GM12864 (cell line): ENCODE measurements around the gene FER1L5.

Experiments
- DNase-seq: peaks from one replicate; pipeline ENCODE4 v3.0.0-alpha.2; 2011; ENCODE audit warnings: low read depth
- H3K4me3 ChIP-seq: 2 replicates; pipeline ENCODE4 v1.5.1; 2011; ENCODE audit warnings: mild to moderate bottlenecking, low read depth, low read length, control low read depth
- TF ChIP-seq, protein P1 (sequence below): IDR thresholded peaks from 2 replicates; pipeline ENCODE4 v1.5.1; 2011; ENCODE audit warnings: low read depth, mild to moderate bottlenecking, moderate library complexity, low read length, control low read depth, inconsistent platforms; ENCODE audit errors: missing control alignments

The FER1L5 gene

DNA sequence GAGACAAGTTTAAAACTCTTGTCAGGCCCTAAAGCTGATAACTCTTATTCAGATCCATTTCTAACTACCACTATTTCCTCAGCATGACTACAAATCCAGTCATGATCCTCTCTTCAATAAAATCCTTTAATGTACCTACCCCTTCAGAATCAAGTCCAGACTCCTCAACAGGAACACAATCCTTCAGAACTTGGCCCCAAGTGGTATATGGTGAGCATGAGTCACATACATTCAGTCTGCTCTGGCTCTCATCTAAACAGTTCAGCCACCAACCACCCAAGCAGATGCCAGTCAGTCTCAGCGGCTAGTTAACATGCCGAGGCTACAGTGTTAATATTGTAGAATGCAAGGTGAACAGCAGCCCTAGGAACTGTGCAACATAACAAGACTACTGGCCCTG, 87.6 kb downstream of the FER1L5 start:
- TF ChIP-seq, protein P1, sequence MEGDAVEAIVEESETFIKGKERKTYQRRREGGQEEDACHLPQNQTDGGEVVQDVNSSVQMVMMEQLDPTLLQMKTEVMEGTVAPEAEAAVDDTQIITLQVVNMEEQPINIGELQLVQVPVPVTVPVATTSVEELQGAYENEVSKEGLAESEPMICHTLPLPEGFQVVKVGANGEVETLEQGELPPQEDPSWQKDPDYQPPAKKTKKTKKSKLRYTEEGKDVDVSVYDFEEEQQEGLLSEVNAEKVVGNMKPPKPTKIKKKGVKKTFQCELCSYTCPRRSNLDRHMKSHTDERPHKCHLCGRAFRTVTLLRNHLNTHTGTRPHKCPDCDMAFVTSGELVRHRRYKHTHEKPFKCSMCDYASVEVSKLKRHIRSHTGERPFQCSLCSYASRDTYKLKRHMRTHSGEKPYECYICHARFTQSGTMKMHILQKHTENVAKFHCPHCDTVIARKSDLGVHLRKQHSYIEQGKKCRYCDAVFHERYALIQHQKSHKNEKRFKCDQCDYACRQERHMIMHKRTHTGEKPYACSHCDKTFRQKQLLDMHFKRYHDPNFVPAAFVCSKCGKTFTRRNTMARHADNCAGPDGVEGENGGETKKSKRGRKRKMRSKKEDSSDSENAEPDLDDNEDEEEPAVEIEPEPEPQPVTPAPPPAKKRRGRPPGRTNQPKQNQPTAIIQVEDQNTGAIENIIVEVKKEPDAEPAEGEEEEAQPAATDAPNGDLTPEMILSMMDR: no peak
- DNase-seq: no peak

DNA sequence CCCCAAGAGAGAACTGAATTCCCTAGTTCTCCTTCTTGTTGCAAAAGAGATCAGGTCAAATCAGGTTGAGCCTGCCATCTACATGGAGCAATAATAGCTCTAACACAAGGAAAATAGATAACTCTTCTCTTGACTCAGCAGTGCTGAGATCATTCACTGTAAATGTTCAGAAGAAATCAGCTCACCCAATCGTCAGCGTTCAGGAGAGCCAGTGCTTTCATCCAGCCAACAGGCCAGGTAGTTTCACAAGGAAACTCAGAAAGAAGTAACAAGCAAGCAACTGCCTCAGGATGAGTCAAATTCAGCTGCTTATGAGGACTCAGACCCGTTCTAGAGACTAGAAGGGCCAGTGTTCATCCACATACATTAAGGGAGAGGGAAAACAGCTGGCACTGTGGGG, 91.4 kb downstream of the FER1L5 start:
- DNase-seq: no peak
- H3K4me3 ChIP-seq: no peak overlapping the region
- TF ChIP-seq, protein P1: no peak

More for the DNA sequence above, 87.6 kb downstream of the FER1L5 start:
- no peak overlapping the region for H3K4me3 ChIP-seq

DNA sequence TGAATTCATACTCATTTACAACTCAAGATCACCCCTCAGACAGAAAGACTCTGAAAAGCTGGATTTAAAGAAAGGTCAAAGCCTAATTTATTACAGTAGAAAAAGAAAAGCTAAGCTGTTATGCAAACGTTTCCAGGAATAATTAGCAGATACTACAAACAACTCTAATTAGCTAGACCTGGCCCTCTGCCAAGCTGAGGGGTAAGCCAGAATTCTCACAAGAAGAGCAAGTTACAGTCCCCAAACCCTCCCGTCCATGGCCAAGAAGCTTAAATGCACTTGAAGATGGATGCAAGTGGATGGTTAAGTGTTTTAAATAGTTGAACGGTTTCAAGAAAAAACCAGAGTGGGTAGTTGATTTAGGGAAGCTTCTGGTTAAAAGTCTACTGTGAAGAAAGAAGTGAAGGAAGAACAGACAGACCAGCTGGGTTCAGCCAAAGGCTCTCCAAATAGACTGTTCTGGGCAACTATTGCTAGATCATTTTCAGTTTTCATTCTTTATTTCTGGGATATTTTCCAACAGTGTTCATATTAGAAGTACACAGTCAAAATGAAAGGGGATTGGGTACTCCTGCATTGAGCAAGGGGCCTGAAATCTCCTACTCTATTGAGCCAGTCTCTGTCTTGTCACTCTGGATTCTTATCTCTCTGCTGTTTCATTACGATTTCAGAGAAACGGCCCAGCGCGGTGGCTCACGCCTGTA, 92.5 kb downstream of the FER1L5 start:
- H3K4me3 ChIP-seq: no peak overlapping the region
- no peak for DNase-seq
- TF ChIP-seq, protein P1: no peak

DNA sequence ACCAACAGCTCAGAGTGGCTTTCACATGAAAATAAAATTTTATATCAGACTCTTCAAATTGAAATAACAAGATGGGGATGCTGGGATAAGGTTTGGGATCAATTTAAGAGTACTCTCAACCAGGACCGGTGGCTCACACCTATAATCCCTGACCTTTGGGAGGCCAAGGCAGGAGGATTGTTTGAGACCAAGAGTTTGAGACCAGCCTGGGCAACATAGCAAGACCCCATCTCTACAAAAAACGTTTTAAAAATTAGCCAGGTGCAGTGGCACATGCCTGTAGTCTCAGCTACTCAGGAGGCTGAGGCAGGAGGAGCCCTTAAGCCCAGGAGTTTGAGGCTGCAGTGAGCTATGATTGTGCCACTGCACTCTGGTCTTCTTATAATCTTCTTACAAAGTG, 94.7 kb downstream of the FER1L5 start:
- TF ChIP-seq, protein P1: no peak
- no peak for DNase-seq
- H3K4me3 ChIP-seq: no peak overlapping the region

DNA sequence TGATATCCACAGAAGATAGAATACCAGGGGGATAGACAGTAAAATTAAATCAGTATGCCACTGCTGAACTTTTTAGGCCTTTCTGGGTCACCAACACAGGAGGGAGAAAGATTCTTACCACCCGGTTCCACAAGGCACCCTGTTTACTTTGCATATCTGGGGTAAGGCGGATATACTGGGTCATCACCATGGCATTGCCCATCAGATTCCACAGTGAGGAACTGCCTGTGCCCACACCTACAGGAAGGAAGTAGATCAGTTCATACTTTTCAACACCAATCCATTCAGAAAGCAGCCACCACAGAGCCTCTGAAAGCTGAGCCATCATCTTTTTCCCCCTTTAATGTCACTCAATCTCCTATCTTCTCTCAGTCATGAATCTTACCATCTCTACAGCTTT, 95.3 kb downstream of the FER1L5 start:
- no peak overlapping the region for H3K4me3 ChIP-seq
- no peak for DNase-seq
- TF ChIP-seq, protein P1: no peak

DNA sequence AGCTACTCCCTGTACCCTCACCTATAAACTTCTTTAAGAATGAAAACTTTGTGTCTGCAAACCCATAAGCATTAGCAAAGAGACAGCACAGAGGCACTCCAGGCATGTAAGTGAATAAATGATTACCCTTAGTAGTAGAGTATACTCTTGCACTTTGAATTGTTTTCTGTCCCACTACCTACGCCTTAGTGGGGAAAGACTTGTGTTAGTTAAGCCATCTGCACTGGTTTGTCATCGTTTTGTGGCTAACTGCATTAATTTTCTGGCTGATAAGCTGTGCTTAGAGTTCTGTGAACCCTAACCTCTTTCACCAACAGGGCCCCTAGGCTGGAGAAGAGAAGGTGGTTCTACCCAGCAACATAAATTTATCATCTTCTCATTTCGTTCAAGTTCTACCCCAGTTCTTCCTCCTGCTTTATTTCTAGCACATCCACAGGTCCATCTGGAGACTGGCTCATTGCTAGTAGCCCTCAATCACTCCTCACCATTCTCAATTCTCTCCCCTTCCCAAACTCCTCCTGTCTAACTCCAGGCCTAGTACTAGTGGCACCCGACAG, 96.6 kb downstream of the FER1L5 start:
- TF ChIP-seq, protein P1: no peak
- no peak for DNase-seq

DNA sequence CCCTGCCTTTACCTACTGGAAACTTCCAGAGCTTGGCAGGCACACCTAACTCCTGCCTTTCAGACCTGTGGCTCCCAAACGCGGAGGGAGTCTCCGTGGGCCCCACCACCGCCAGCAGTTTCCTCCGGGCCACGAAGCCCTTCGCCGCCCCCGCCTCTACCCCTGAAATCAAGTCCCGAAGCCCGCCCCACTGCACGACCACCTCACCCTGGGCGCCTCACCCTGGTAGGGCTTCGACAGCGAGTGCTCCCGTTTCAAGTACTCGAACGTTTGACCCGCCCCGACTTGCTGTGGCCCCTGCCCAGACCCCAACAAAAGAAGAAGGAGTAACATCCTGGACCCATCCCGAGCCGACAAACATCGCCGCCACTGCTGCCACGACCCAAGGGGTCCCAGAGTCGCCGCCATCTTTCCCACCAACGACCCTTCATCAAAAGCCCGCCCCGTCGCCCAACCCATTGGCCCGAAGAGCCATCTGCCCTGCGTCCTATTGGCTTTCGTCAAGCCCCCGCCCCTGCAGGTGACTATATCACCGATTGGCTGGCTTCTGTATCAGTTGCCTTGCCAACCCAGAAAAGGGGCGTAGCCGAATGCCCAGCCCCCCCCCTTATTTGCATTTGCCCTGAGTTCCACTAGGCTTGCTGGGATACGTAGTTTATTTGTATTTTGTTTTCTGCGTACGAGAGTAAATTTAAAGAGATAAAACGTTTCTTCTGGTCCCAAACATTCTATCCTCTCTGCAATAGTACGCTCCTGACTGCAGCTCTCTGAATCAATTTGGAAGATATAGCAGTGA, 97.3 kb downstream of the FER1L5 start, which contains the start of gene LMAN2L:
LMAN2L (minus strand) TSS at position 432 of the 796 bp plus-strand sequence; CDS start at position 408, 24 bp downstream.
- DNase-seq: peak; percentile 94
- TF ChIP-seq, protein P1: no peak

More for the DNA sequence above, 96.6 kb downstream of the FER1L5 start:
- H3K4me3 ChIP-seq: peak overlapping the region; percentile 81

More for the DNA sequence above, 97.3 kb downstream of the FER1L5 start, which contains the start of gene LMAN2L:
- peak within 1 kb of the TSS; percentile 81 for H3K4me3 ChIP-seq
